HT1080 (cell line): ENCODE measurements around the gene CRAMP1. TPM values are rescaled to one million over a fixed set of nuclear protein-coding genes. Genes with fewer than 3 reads are reported as not detected.
"Not testable (repeated sequence)": the region's sequence is repeated elsewhere in the genome, so short reads cannot be mapped to it uniquely, and the experiment has no call there.

Experiments
- DNase-seq: peaks from one replicate; pipeline ENCODE4 v3.0.0-alpha.2; 2015; ENCODE audit warnings: low read depth
- total RNA-seq: library from RNA; depleted of rRNA; stranded (reverse); fragments of >200 nt; shearing (Covaris generic); gene quantifications from 2 replicates; pipeline ENCODE4 v1.2.3, GENCODE V29; 2014; rRNA removed

CRAMP1 gene
- total RNA-seq, 1 experiment from 2014 or later = 5.7 TPM

DNA sequence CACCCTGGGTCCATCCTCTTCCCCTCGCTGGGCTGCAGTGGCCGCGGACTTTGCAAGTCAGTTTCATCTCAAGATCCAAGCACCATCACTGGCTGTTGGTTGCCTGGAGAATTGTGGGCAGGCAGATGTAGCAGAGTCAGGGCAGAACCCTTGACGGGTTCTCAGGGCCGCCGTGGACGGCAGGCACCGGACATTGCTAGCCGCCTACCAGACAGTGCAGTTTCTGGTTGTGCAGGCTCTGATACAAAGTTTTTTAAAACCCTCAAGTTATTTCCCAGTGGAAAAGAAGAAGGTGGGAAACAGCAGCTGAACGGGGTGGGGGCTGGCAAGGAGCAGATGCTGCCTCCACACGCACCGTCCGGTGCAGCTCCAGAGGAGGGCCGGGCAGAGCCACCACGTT, 97.2 kb downstream of the CRAMP1 start:
- DNase-seq = no peak

DNA sequence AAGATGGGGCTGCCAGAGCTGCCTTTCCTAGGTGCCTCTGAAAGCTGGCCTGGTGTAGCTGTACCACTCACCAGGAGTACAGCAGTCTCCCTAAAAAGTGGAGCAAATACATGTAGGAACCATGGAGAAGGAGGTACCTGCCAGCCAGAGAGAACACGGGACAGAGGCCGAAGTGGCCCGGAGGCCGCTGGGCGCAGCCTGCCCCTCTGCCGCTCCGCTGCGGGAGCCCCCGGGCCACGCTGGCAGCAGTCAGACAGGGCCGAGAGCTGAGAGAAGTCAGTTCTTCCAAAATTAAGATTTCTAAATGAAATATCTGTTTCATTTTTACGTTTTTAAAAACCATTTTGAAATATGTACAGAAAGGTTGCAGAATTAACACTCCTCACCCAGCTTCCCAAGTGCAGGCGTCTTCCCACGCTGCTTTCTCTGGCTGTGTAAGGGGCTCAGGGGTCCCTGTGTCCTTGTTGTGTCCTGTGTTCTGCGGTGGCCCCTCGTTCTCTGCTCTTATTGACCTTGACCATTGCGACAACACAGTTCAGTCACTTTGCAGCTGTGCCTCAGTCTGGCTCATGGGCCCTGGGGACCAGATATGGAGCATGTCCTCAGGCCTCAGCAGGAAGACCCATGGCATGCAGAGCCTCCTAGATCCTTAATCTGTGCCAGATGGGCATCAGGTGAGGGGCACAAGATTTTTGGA, 98.8 kb downstream of the CRAMP1 start:
- DNase-seq = no peak

DNA sequence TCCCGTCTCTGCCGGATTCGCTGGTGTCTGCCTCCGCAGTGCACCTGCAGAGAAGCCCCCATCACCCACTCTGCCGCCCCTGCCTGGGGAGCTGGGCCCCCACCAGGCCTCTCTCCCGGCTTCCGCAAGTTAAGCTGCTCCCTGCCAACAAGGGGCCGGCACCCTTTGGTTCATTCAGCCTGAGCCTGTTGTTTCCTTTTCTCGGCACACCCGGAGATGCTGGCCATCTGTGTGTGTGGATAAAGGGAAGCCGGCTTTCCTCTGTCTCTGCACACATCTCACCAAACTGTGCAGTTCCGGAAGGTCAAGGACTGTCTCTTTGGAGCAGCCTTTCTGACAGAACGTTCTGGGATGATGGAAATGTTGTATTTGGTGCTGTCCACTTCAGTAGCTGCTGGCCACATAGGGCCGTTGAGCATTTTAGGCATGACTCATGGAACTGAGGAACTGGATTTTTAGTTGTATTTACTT, 100.7 kb downstream of the CRAMP1 start:
- DNase-seq = no peak

DNA sequence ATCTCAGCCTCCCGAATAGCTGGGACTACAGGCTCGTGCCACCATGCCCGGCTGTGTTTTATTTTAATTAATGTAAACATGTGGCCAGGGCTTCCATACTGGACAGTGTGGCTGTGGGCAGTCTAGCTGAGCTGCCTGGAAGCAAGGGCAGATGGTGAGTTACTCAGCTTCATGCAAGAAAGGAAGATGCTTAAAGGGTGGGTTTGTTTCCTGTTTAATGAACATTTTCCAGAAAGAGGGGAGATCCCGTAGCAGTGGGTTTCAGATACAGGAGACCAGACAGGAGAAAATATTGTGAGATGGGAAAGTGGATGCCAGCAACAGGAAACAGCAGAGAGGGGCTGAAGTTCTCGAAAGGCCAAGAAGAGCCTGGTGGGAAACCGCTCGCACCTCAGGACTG, 101.2 kb downstream of the CRAMP1 start:
- DNase-seq = no peak

DNA sequence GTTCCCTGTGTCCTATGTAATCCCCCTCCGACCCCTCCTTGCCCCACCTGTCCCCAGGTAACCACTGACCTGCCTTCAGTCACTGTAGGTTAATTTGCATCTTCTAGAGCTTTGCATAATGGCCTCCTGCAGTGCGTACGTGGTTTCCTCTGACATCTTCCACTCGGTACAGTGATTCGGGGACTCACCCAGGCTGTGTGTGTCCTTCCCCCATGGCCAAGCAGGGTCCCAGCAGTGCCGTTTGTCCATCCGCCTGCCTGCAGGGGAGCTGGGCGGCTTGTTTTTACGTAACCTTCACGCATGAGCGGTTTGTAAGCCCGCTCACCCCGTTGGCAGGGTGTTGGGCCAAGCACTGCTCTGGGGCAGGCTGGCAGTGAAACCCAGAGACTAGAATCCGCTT, 101.8 kb downstream of the CRAMP1 start:
- no peak for DNase-seq

DNA sequence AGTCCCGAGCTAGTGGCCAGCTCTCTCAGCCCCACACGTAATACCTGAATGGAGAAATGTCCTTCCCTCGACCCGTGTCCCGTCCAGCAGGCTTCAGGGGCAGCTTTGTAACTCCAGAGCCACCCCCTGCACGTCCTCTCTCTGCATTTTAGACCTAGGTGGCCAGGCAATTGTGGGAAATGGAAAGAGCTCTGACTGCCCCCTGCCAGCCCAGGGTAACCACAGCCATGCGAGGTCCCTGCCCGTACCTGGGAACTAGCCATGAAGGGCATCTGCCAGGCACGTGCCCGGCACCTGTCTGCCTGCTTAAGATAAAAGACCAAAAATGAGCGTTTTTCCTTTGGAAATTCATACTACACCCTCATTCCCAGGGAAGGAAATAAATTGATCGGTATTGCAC, 103.1 kb downstream of the CRAMP1 start:
- DNase-seq = no peak

DNA sequence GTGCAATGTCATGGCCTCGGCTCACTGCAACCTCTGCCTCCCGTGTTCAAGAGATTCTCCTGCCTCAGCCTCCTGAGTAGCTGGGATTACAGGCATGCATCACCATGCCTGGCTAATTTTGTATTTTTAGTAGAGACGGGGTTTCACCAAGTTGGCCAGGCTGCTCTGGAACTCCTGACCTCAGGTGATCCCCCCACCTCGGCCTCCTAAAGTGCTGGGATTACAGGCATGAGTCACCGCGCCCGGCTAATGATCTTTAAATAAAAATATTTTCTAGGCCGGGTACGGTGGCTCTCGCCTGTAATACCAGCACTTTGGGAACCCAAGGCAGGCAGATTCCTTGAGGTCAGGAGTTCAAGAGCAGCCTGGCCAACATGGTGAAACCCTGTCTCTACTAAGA, 106.1 kb downstream of the CRAMP1 start:
- not testable (repeated sequence) for DNase-seq

DNA sequence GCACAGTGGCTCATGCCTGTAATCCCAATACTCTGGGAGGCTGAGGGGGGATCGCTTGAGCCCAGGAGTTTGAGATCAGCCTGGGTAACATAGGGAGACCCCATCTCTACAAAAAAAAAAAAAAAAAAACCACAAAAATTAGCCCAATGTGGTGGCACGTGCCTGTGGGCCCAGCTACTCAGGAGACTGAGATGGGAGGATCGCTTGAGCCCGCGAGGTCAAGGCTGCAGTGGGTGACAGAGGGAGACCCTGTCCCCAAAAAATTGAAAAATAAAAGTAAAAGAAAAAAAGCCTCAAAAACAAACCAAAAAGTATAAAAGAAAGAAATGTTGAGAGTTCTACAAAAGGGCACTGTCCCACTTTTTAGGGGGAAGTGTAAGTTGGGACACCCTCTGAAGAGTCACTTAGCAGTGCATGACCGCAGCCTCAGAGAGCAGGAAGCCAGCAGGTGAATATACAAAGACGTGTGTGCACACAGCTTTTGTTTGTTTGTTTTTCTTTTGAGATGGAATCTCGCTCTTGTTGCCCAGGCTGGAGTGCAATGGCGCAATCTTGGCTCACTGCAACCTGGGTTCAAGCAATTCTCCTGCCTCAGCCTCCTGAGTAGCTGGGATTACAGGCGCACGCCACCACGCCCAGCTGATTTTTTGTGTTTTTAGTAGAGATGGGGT, 107.5 kb downstream of the CRAMP1 start:
- DNase-seq = not testable (repeated sequence)

DNA sequence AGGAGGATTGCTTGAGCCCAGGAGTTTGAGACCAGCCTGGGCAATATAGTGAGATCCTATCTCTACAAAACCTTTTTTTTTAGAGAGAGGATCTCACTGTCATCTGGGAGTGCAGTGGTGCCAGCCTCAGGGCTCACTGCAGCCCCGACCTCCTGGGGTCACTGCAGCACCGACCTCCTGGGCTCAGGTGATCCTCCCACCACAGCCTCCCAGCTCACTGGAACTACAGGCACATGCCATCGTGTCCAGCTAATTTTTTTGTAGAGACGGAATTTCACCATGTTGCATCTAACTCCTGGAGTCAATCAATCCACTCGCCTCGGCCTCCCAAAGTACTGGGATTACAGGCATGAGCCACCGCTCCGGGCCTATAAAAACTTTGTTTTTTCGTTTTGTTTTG, 109.2 kb downstream of the CRAMP1 start:
- DNase-seq = peak; percentile 17

DNA sequence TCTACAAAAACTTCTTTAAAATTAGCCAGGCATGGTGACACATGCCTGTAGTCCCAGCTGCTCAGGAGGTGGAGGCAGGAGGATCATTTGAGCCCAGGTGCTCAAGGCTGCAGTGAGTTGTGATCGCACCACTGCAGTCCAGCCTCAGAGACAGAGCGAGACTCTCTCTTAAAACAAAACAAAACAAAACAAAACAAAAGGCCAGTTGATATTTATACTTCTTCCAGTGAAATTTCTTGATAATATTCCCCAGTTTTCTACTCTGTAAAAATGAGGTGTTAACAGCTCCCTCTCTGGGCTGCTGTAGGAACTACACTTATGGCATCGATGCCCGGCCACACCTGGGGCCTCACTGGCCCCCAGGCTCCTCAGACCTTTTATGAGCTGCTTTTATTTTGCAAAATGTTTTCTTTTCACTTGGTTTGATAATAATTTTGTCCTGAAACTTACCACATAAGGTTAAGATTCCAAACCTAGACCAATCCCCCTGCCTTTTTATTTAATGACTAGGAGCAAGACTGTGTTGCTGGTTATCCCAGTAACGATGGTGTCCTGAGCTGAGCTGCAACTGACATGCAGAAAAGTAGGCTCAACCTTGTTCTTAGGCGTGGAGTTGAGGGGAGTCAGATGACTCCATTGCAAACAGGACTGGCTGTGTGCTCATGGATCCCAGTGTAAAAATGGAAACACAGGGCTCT, 111.4 kb downstream of the CRAMP1 start:
- DNase-seq = peak; percentile 41

DNA sequence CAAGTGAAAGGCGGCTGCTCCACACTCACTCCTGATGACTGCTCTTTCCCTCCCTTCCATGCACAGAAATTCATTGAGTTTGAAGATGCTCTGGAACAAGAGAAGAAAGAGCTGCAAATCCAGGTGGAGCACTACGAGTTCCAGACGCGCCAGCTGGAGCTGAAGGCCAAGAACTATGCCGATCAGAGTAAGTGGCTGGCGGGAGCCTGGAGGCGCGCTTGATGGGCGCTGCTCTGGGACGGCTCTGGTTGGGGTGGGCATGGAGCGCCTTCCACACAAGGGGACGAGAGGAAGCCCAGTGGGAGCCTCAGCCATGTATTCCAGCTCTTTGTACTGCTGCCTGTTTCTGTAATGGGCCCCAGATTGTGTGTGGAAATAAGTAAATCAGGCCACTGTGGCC, 112.3 kb downstream of the CRAMP1 start:
- no peak for DNase-seq

DNA sequence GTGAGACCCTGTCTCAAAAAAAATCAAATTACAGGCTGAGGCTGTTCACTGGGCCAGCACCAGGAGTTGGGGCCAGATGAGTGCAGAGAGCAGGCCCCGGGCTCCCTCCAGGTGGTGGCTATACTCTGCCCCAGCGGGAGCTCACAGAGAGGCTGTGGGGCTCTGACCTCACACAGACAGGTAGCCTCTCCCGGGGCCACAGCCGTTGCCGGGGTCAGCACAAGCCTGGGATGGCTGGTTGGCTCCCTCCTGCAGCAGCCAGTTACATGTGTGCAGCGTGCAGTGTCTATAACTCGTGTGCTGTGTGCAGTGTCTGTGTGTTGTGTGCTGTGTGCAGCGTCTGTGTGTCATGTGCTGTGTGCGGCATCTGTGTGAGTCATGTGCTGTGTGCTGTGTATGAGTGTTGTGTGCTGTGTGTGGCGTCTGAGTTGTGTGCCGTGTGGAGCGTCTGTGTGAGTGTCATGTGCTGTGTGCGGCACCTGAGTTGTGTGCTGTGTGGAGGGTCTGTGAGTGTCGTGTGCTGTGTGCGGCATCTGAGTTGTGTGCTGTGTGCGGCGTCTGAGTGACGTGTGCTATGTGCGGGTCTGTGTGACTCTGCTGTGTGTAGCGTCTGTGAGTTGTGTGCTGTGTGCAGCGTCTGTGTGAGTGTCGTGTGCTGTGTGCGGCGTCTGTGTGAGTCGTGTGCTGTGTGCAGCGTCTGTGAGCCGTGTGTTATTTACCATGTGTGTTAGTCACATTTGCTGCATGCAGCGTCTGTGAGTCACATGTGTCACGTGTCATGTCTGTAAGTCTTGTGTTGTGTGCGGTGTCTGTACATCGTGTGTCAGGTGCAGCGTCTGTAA, 114.7 kb downstream of the CRAMP1 start:
- DNase-seq = no peak

Other genes with a start within 250 kb of the CRAMP1 start
- gene UNKL, start 197.7 kb upstream of the CRAMP1 start, total RNA-seq = 17.0 and 21.8 TPM in 2 replicates
- 42.0 and 62.9 TPM in 2 replicates for gene UQCC4, start 191.6 kb upstream of the CRAMP1 start, total RNA-seq
- gene PERCC1, start 181.3 kb upstream of the CRAMP1 start, total RNA-seq = not detected in 2 replicates
- gene CCDC154, start 167.8 kb upstream of the CRAMP1 start, total RNA-seq = 0.03 and 0.26 TPM in 2 replicates
- 57.5 and 67.0 TPM in 2 replicates for gene CLCN7, start 137.3 kb upstream of the CRAMP1 start, total RNA-seq
- gene PTX4, start 123.4 kb upstream of the CRAMP1 start, total RNA-seq = not detected in 2 replicates
- gene TELO2, start 119.0 kb upstream of the CRAMP1 start, total RNA-seq = 27.1 and 35.6 TPM in 2 replicates
- 35.7 and 37.2 TPM in 2 replicates for gene TMEM204, start 78.7 kb upstream of the CRAMP1 start, total RNA-seq
- gene IFT140, start 288 bp upstream of the CRAMP1 start, total RNA-seq = 3.3 and 5.0 TPM in 2 replicates
- 87.1 and 111 TPM in 2 replicates for gene JPT2, start 65.9 kb downstream of the CRAMP1 start, total RNA-seq
- 24.4 and 27.4 TPM in 2 replicates for gene MAPK8IP3, start 93.8 kb downstream of the CRAMP1 start, total RNA-seq
- gene NME3, start 159.2 kb downstream of the CRAMP1 start, total RNA-seq = 7.3 and 7.4 TPM in 2 replicates
- 6.3 and 7.3 TPM in 2 replicates for gene EME2, start 160.4 kb downstream of the CRAMP1 start, total RNA-seq
- gene MRPS34, start 160.8 kb downstream of the CRAMP1 start, total RNA-seq = 248 and 271 TPM in 2 replicates
- 28.7 and 31.2 TPM in 2 replicates for gene SPSB3, start 170.2 kb downstream of the CRAMP1 start, total RNA-seq
- 123 and 137 TPM in 2 replicates for gene NUBP2, start 170.6 kb downstream of the CRAMP1 start, total RNA-seq
- not detected in 2 replicates for gene IGFALS, start 181.3 kb downstream of the CRAMP1 start, total RNA-seq
- gene HAGH, start 214.5 kb downstream of the CRAMP1 start, total RNA-seq = 35.9 and 45.7 TPM in 2 replicates
- 78.8 and 81.1 TPM in 2 replicates for gene FAHD1, start 214.8 kb downstream of the CRAMP1 start, total RNA-seq